ENCODE results near the gene PRDM12.
A peak's percentile ranks its signal among the peaks of the same experiment; 100 is the strongest.

PRDM12 gene

GRCh38 chr9:130680836-130681768, 16.7 kb downstream of the PRDM12 start:
- Histone ChIP-seq H3K36me3 (ENCODE audit: insufficient read depth, low read length) (no peaks in the 10 kb centered on the region), H3K9ac (ENCODE audit: low read depth, low read length) (no peak overlapping the region), H2AFZ (ENCODE audit: low read depth, low read length) (no peak overlapping the region), H4K20me1 (ENCODE audit: insufficient read depth, low read length) (no peaks in the 10 kb centered on the region; the same call in 1 of the 2 replicates), H3K27me3 (ENCODE audit: insufficient read depth, low read length, poor library complexity) (no peaks in the 10 kb centered on the region), H3K4me1 (ENCODE audit: insufficient read depth, low read length) (peaks cover 4% of the 10 kb centered on the region; the same call in 1 of the 2 replicates), H3K79me2 (ENCODE audit: insufficient read depth, low read length) (no peaks in the 10 kb centered on the region), H3K4me2 (ENCODE audit: insufficient read depth, low read length) (no peak overlapping the region), H3K27ac (ENCODE audit: low read length) (no peak overlapping the region), H3K4me3 (ENCODE audit: low read depth in 1 of 2, low read length in 2 of 2) (no peak overlapping the region), H3K9me3 (ENCODE audit: insufficient read depth, low read length, severe bottlenecking) (no peaks in the 10 kb centered on the region)
- DNase-seq = peak; percentile 16
- no peak for TF ChIP-seq EZH2 (IDR thresholded peaks at IDR 0.05; ENCODE audit: borderline replicate concordance, low read depth, low read length, severe bottlenecking)
- TF ChIP-seq, protein P1, sequence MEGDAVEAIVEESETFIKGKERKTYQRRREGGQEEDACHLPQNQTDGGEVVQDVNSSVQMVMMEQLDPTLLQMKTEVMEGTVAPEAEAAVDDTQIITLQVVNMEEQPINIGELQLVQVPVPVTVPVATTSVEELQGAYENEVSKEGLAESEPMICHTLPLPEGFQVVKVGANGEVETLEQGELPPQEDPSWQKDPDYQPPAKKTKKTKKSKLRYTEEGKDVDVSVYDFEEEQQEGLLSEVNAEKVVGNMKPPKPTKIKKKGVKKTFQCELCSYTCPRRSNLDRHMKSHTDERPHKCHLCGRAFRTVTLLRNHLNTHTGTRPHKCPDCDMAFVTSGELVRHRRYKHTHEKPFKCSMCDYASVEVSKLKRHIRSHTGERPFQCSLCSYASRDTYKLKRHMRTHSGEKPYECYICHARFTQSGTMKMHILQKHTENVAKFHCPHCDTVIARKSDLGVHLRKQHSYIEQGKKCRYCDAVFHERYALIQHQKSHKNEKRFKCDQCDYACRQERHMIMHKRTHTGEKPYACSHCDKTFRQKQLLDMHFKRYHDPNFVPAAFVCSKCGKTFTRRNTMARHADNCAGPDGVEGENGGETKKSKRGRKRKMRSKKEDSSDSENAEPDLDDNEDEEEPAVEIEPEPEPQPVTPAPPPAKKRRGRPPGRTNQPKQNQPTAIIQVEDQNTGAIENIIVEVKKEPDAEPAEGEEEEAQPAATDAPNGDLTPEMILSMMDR (IDR thresholded peaks at IDR 0.05; ENCODE audit: borderline replicate concordance, extremely low read depth, low read length, poor library complexity, severe bottlenecking) = no peak
- peak; percentile 32; the same call in 1 of the 3 replicates for ATAC-seq (ENCODE audit: insufficient read depth, low read depth)

DNA sequence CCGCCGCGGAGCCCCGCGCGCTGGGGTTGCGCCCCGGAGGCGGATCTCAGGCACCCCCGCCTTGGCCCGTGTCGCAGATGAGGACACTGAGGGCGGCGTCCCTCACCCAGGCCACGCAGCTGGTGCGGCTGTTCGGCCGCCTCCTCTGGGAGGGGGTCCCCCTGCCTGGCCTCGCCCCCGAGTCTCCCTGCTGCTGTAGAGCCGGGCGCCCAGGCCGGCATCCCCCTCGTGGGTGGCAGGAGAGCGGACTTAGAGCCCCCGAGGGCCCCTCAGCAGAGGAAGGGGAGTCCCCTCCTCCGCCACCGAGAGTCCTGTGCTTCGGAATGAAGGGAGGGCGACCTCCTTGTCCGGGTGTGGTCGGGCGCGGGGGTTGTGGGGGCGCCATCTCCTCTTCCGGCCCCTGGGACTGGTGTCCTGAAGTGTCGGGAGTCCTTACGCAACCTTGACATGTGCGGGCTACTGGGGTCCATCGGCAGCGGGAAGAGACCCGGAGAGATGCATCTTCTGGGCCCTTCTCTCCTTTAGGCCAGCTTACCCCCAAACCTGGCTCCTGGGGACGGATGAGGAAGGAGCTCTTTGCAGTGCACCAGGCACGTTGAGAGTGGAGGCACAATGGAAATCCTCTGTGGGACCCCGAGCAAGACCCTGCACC, 17.5 kb downstream of the PRDM12 start:
- H3K36me3 ChIP-seq (ENCODE audit: insufficient read depth, low read length) = no peaks in the 10 kb centered on the region
- no peaks in the 10 kb centered on the region for H3K79me2 ChIP-seq (ENCODE audit: insufficient read depth, low read length)
- peak; percentile 10 for DNase-seq
- no peak for ATAC-seq (ENCODE audit: insufficient read depth, low read depth)
- TF ChIP-seq, protein P1 (IDR thresholded peaks at IDR 0.05; ENCODE audit: borderline replicate concordance, extremely low read depth, low read length, poor library complexity, severe bottlenecking) = no peak
- TF ChIP-seq EZH2 (IDR thresholded peaks at IDR 0.05; ENCODE audit: borderline replicate concordance, low read depth, low read length, severe bottlenecking) = no peak
- no peak overlapping the region for H3K9ac ChIP-seq (ENCODE audit: low read depth, low read length)
- no peak overlapping the region for H3K27ac ChIP-seq (ENCODE audit: low read length)
- peak overlapping the region; percentile 63; the same call in 1 of the 2 replicates for H3K4me2 ChIP-seq (ENCODE audit: insufficient read depth, low read length)
- no peaks in the 10 kb centered on the region for H3K9me3 ChIP-seq (ENCODE audit: insufficient read depth, low read length, severe bottlenecking)
- H2AFZ ChIP-seq (ENCODE audit: low read depth, low read length) = peak overlapping the region; percentile 76; the same call in 1 of the 2 replicates
- H3K27me3 ChIP-seq (ENCODE audit: insufficient read depth, low read length, poor library complexity) = no peaks in the 10 kb centered on the region
- peak overlapping the region in 1 of 2 experiments; percentile 23; a peak in 1 of 4 replicates for H3K4me3 ChIP-seq (ENCODE audit: low read depth in 1 of 2, low read length in 2 of 2)
- peaks cover 4% of the 10 kb centered on the region; the same call in 1 of the 2 replicates for H3K4me1 ChIP-seq (ENCODE audit: insufficient read depth, low read length)
- H4K20me1 ChIP-seq (ENCODE audit: insufficient read depth, low read length) = no peaks in the 10 kb centered on the region; the same call in 1 of the 2 replicates

DNA sequence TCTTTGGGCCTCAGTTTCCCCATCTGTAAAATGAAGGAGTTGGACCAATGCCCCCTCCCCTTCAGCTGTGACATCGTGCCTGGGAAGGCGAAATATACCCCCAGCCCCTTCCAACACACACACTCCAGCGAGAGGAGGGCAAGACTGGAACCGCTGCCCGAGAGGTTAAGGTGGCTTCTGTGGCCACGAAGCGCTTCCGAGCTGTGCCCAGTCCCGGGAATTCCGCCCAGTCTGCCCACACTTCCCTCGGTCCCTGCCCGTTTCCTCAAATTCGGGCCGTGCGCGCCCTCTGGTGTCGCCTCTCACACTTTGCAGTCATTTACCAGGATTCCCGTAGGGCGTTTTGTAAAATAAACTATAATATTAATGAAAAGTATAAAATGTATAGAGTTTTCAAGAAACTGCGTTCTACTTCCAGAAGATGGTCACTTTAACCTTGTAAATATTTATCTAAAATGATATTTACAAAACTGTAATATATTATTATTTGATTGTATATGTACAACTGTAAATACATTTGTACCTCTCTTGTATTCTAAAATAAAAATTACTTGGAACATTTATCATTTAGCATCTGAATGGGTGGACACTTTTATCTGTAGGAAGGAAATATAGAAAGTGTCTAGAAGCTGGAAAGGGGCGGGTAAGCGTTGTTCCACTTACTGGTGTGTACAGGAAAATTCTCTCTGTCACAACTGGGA, 18.2 kb downstream of the PRDM12 start:
- TF ChIP-seq EZH2 (IDR thresholded peaks at IDR 0.05; ENCODE audit: borderline replicate concordance, low read depth, low read length, severe bottlenecking) = no peak
- TF ChIP-seq, protein P1 (IDR thresholded peaks at IDR 0.05; ENCODE audit: borderline replicate concordance, extremely low read depth, low read length, poor library complexity, severe bottlenecking) = peak; percentile 80

More for the DNA sequence above, 18.2 kb downstream of the PRDM12 start:
- Histone ChIP-seq H3K27me3 (ENCODE audit: insufficient read depth, low read length, poor library complexity) (no peaks in the 10 kb centered on the region), H3K9ac (ENCODE audit: low read depth, low read length) (no peak overlapping the region), H3K36me3 (ENCODE audit: insufficient read depth, low read length) (no peaks in the 10 kb centered on the region), H3K9me3 (ENCODE audit: insufficient read depth, low read length, severe bottlenecking) (no peaks in the 10 kb centered on the region), H3K4me3 (ENCODE audit: low read depth in 1 of 2, low read length in 2 of 2) (peak overlapping the region in 1 of 2 experiments; percentile 23; a peak in 2 of 4 replicates), H2AFZ (ENCODE audit: low read depth, low read length) (peak overlapping the region; percentile 76), H3K4me2 (ENCODE audit: insufficient read depth, low read length) (peak overlapping the region; percentile 63; the same call in 1 of the 2 replicates), H3K79me2 (ENCODE audit: insufficient read depth, low read length) (no peaks in the 10 kb centered on the region), H4K20me1 (ENCODE audit: insufficient read depth, low read length) (no peaks in the 10 kb centered on the region; the same call in 1 of the 2 replicates), H3K27ac (ENCODE audit: low read length) (no peak overlapping the region), H3K4me1 (ENCODE audit: insufficient read depth, low read length) (peaks cover 4% of the 10 kb centered on the region; the same call in 1 of the 2 replicates)
- ATAC-seq (ENCODE audit: insufficient read depth, low read depth) (peak; percentile 65), DNase-seq (peak; percentile 46)

Data from DND-41 (cell line).